Measurements from ENCODE around the gene NTSR1.

DNA sequence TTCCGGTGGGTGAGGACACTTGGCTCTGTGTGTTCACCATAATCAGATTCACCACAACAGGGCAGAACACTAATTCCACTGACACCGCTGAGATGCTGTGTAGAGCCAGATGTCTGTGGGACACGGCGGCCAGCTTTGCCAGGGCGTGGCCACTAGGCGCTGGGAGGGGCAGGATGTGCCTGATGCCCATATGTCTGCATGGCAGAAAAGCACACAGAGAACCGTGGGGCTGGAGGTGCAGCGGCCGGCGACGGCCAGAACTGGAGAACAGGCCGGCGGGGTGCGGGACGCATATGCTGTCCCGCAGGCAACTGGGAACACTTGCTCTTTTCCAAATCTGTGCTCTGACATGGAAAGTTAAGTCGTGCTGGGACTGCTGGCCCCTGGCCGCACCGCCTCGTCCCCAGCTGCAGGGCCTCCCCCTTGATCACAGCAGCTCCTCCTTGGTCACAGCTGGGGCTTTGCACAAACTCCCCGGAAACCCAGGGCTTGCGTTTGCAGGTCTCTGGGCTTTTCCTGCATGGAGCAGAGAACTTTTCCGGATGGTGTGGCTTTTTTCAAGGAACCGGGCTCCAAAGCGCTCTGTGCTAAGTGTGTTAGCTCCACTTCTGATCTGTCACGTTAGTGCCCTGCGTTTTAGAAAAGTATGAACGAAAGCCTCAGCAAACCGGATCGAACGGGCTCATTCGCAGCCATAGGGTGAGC lies 31.1 kb downstream of the NTSR1 start:
- TF ChIP-seq, protein P1, sequence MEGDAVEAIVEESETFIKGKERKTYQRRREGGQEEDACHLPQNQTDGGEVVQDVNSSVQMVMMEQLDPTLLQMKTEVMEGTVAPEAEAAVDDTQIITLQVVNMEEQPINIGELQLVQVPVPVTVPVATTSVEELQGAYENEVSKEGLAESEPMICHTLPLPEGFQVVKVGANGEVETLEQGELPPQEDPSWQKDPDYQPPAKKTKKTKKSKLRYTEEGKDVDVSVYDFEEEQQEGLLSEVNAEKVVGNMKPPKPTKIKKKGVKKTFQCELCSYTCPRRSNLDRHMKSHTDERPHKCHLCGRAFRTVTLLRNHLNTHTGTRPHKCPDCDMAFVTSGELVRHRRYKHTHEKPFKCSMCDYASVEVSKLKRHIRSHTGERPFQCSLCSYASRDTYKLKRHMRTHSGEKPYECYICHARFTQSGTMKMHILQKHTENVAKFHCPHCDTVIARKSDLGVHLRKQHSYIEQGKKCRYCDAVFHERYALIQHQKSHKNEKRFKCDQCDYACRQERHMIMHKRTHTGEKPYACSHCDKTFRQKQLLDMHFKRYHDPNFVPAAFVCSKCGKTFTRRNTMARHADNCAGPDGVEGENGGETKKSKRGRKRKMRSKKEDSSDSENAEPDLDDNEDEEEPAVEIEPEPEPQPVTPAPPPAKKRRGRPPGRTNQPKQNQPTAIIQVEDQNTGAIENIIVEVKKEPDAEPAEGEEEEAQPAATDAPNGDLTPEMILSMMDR (IDR thresholded peaks at IDR 0.05) = no peak
- no peak for TF ChIP-seq EZH2 (IDR thresholded peaks at IDR 0.05)

Measured in neural progenitor cell (in vitro differentiated cells).